Pancreas (tissue), 10 donors: ENCODE data around the gene RELT. TPM values are rescaled to one million over a fixed set of nuclear protein-coding genes. Genes with fewer than 3 reads are reported as not detected.
A peak's percentile ranks its signal among the peaks of the same experiment; 100 is the strongest.

Experiments used
- ATAC-seq, 4 donors: fragments of 200-7000 bp; cut with Tn5 transposase; one replicate each; pipeline versions ENCODE4 v1.8.0 to v1.9.1; 2020; ENCODE audit warnings: mild to moderate bottlenecking in 4 of 4, moderate library complexity in 4 of 4
- DNase-seq, 6 donors: peaks; one replicate each; pipeline ENCODE4 v3.0.0-alpha.2; 2020
- FAIRE-seq: peaks from 2 replicates; lab custom pipeline; 2012; peaks lifted over from hg19 to GRCh38; lab: Jason Lieb, UNC
- H3K27ac ChIP-seq, 4 donors: fragments of 200-600 bp; sonication (generic); 1 replicate in 3 of 4; 2 replicates in 1 of 4; pipeline versions ENCODE4 v1.5.0 to v1.8.0; 2020
- H3K27me3 ChIP-seq, 4 donors: fragments of 200-600 bp; one replicate each; pipeline ENCODE4 v1.8.0; 2021
- H3K36me3 ChIP-seq, 3 donors: fragments of 200-600 bp; sonication (generic) in 1 of 3; one replicate each; pipeline versions ENCODE4 v1.5.0 to v1.8.0; 2020 to 2021
- H3K4me1 ChIP-seq, 3 donors: fragments of 200-600 bp; one replicate each; pipeline ENCODE4 v1.8.0; 2021
- H3K4me3 ChIP-seq, 4 donors: fragments of 200-600 bp; sonication (generic) in 2 of 4; one replicate each; pipeline versions ENCODE4 v1.5.0 to v1.8.0; 2020 to 2021
- H3K9me3 ChIP-seq, 4 donors: fragments of 200-600 bp; one replicate each; pipeline ENCODE4 v1.8.0; 2021
- WGBS, 2 donors: extraction: QIAGEN DNeasy Blood & Tissue Kit; methylation state at CpG; one replicate each; pipeline ENCODE4 v1.1.7; 2013; 5-methylcytosine and 5-hydroxymethylcytosine counted together
- intact Hi-C, 3 donors: fragments of 100-400 bp; cut with DNase I; formaldehyde crosslinking; loops; one replicate each; pipeline versions ENCODE4 v1.11.1 to v1.14.2; 2022
- polyA plus RNA-seq, 2 donors: library from polyadenylated mRNA; stranded (reverse); fragments of 200-250 nt; gene quantifications; one replicate each; pipeline ENCODE4 v1.2.3, GENCODE V29; 2013
- total RNA-seq, 6 donors: library from RNA; stranded (reverse); fragmentation: NEBNext Ultra II Directional in 4 of 6; extraction: Animal tissue kit (Norgen Biotek cat#: 25700) in 4 of 6; gene quantifications; one replicate each; pipeline versions ENCODE4 v1.2.1 to v1.2.4, GENCODE V29; 2021 to 2023
- TF ChIP-seq, protein P1 (sequence below), 4 donors: fragments of 200-600 bp; sonication (generic) in 3 of 4; IDR thresholded peaks; one replicate each; pipeline versions ENCODE4 v1.5.0 to v1.8.0; 2021; ENCODE audit warnings: antibody characterized with exemption in 4 of 4
- donor health status: healthy with polysubstance abuse.
- donor health status: DM: no; HTN: no; CAD: no; lungs with moderate emphysema.
- donor health status: DM: no; HTN: no; CAD: no.
- donor health status: control.
- donor health status: control.
- donor health status: Bipolar disorder and iron deficiency.
- donor health status: DM: yes; HTN: yes; CAD: no.
- donor health status: DM: no; HTN: no; CAD: no.
- donor health status: DM: no; HTN: no; CAD: no.
- donor health status: DM: yes; HTN: yes; CAD: no.

The RELT gene
- total and polyA plus RNA-seq, 8 donors: 0.23 to 4.7 (median 0.75) TPM

GRCh38 chr11:73355109-73355508 lies 21.1 kb upstream of the RELT start:
- TF ChIP-seq, protein P1, sequence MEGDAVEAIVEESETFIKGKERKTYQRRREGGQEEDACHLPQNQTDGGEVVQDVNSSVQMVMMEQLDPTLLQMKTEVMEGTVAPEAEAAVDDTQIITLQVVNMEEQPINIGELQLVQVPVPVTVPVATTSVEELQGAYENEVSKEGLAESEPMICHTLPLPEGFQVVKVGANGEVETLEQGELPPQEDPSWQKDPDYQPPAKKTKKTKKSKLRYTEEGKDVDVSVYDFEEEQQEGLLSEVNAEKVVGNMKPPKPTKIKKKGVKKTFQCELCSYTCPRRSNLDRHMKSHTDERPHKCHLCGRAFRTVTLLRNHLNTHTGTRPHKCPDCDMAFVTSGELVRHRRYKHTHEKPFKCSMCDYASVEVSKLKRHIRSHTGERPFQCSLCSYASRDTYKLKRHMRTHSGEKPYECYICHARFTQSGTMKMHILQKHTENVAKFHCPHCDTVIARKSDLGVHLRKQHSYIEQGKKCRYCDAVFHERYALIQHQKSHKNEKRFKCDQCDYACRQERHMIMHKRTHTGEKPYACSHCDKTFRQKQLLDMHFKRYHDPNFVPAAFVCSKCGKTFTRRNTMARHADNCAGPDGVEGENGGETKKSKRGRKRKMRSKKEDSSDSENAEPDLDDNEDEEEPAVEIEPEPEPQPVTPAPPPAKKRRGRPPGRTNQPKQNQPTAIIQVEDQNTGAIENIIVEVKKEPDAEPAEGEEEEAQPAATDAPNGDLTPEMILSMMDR (IDR thresholded peaks at IDR 0.05): no peak
- ATAC-seq (no peak), DNase-seq (no peak), FAIRE-seq (no peak)
- H3K4me1 ChIP-seq: peaks cover 0 to 3% (median 0%) of the 10 kb centered on the region in 3 donors
- H3K27ac ChIP-seq: no peak overlapping the region
- H3K9me3 ChIP-seq: no peaks in the 10 kb centered on the region
- no peaks in the 10 kb centered on the region for H3K27me3 ChIP-seq
- H3K4me3 ChIP-seq: no peak overlapping the region
- no peaks in the 10 kb centered on the region for H3K36me3 ChIP-seq
- intact Hi-C loops: loop anchor here in 1 of 3 donors (5.0 kb wide), 1 partner anchor 37 kb away; no protein-coding TSS in a partner anchor
- WGBS, 2 donors: 85 to 88% methylated on average over 4 of the region's 4 CpGs

- intact Hi-C loops: loop anchor here in 1 of 3 donors (5.0 kb wide), 1 partner anchor 35 kb away; no protein-coding TSS in a partner anchor
- no peak overlapping the region for H3K27ac ChIP-seq
- H3K36me3 ChIP-seq: peaks cover 0 to 3% (median 2%) of the 10 kb centered on the region in 3 donors
- no peaks in the 10 kb centered on the region for H3K4me1 ChIP-seq
- no peak for ATAC-seq
- 90 to 92% methylated on average over 22 of the region's 22 CpGs for WGBS, 2 donors
- H3K4me3 ChIP-seq: no peak overlapping the region
- no peak for DNase-seq
- no peak for FAIRE-seq
- H3K9me3 ChIP-seq: no peaks in the 10 kb centered on the region
- H3K27me3 ChIP-seq: no peaks in the 10 kb centered on the region
- TF ChIP-seq, protein P1 (IDR thresholded peaks at IDR 0.05): no peak
These were observed 19.0 kb upstream of the RELT start for GRCh38 chr11:73356979-73357860.

- H3K9me3 ChIP-seq: no peaks in the 10 kb centered on the region
- intact Hi-C loops: loop anchor here in 1 of 3 donors (5.0 kb wide), 1 partner anchor 34 kb away; no protein-coding TSS in a partner anchor
- FAIRE-seq (no peak), DNase-seq (no peak), ATAC-seq (no peak)
- no peaks in the 10 kb centered on the region for H3K4me1 ChIP-seq
- TF ChIP-seq, protein P1 (IDR thresholded peaks at IDR 0.05): no peak
- H3K27me3 ChIP-seq: no peaks in the 10 kb centered on the region
- WGBS, 2 donors: 78 to 80% methylated on average over 5 of the region's 5 CpGs
- peaks cover 0 to 9% (median 2%) of the 10 kb centered on the region in 3 donors for H3K36me3 ChIP-seq
- H3K27ac ChIP-seq: no peak overlapping the region
- H3K4me3 ChIP-seq: no peak overlapping the region
These were observed 18.1 kb upstream of the RELT start for GRCh38 chr11:73358071-73358470.

GRCh38 chr11:73359341-73359740 lies 16.9 kb upstream of the RELT start:
- no peaks in the 10 kb centered on the region for H3K4me1 ChIP-seq
- H3K27me3 ChIP-seq: no peaks in the 10 kb centered on the region
- TF ChIP-seq, protein P1 (IDR thresholded peaks at IDR 0.05): no peak
- FAIRE-seq: no peak
- intact Hi-C loops: loop anchor here in 1 of 3 donors (5.0 kb wide), 1 partner anchor 33 kb away; no protein-coding TSS in a partner anchor
- ATAC-seq: peak in 3 of 4 donors; percentile 36 to 59 (median 36)
- no peak overlapping the region for H3K4me3 ChIP-seq
- H3K27ac ChIP-seq: no peak overlapping the region
- no peak for DNase-seq
- WGBS, 2 donors: 78 to 81% methylated on average over 11 of the region's 11 CpGs
- peaks cover 0 to 9% (median 2%) of the 10 kb centered on the region in 3 donors for H3K36me3 ChIP-seq
- H3K9me3 ChIP-seq: no peaks in the 10 kb centered on the region
